ENCODE data around the gene ENPP3. TPM values are rescaled to one million over a fixed set of nuclear protein-coding genes. Genes with fewer than 3 reads are reported as not detected.
A peak's percentile ranks its signal among the peaks of the same experiment; 100 is the strongest.

Gene ENPP3
- total and polyA plus RNA-seq, 2 of the 13 experiments (the other 11 are each of a cell fraction or from before 2014, with no cell fraction given): 40.0 to 75.4 TPM

- Histone ChIP-seq H3K9ac (ENCODE audit: insufficient read depth, low read depth, low read length) (no peak overlapping the region), H3K4me1 (ENCODE audit: insufficient read depth, low read length) (peaks cover 75% of the 10 kb centered on the region), H3K27ac (ENCODE audit: extremely low read length, insufficient read depth, low read length) (peak overlapping the region; percentile 77), H3K27me3 (ENCODE audit: control insufficient read depth in 1 of 2, insufficient read depth in 2 of 2, low read length in 2 of 2) (no peaks in the 10 kb centered on the region), H3K36me3 (replicated peaks in 1 of 2; ENCODE audit: control insufficient read depth in 1 of 2, insufficient read depth in 2 of 2, low read length in 2 of 2) (no peaks in the 10 kb centered on the region), H2AFZ (ENCODE audit: low read length) (peak overlapping the region; percentile 37), H3K4me2 (ENCODE audit: low read depth, low read length) (peak overlapping the region; percentile 21; the same call in 1 of the 2 replicates), H3K4me3 (replicated peaks in 1 of 3; ENCODE audit: insufficient read depth in 1 of 3, low read depth in 2 of 3, low read length in 3 of 3) (no peak overlapping the region), H4K20me1 (ENCODE audit: insufficient read depth, low read length) (no peaks in the 10 kb centered on the region), H3K79me2 (ENCODE audit: insufficient read depth, low read length) (no peaks in the 10 kb centered on the region), H3K9me3 (ENCODE audit: low read length) (no peaks in the 10 kb centered on the region)
- in situ Hi-C loops (cut with HindIII; ENCODE audit: extremely low pct_ligation_motif_present, low pct_unique_long_range_greater_than_20kb) (no loop called here), intact Hi-C loops (cut with micrococcal nuclease; ENCODE audit: unreplicated experiment) (loop anchor here (1.0 kb wide), 1 partner anchor 8 kb away; no protein-coding TSS in a partner anchor)
- ChIA-PET CTCF (ENCODE audit: low intra/inter-chr PET ratio, low total read pairs) (no interaction called here), POLR2A (interaction anchor here (1.3 to 1.5 kb wide), 2 partner anchors 9 to 80 kb away, joined by 4 to 8 read pairs; no protein-coding TSS in a partner anchor)
- no peak for FAIRE-seq
- no TSS peak for BruUV-seq (replicated peaks)
- WGBS (ENCODE audit: low lambda C conversion rate): 22% methylated on average over 1 of the region's 1 CpG
- TF ChIP-seq ZKSCAN8 (CRISPR knock-in tag; IDR thresholded peaks at IDR 0.05; ENCODE audit: borderline replicate concordance): no peak
- no peak for TF ChIP-seq IKZF4 (CRISPR knock-in tag; IDR thresholded peaks at IDR 0.05; ENCODE audit: borderline replicate concordance, low read depth, not compliant biosample characterization)
- TF ChIP-seq SRY (CRISPR knock-in tag; IDR thresholded peaks at IDR 0.05): no peak
- no peak for TF ChIP-seq FOXP1 (IDR thresholded peaks at IDR 0.05)
- TF ChIP-seq FOXP1 (CRISPR knock-in tag; IDR thresholded peaks at IDR 0.05): 0 out of 2 replicates have a peak, but pooled peaks have one; percentile 2
- TF ChIP-seq RFXAP (CRISPR knock-in tag; IDR thresholded peaks at IDR 0.05; ENCODE audit: borderline replicate concordance): no peak
- 0 out of 2 replicates have a peak, but pooled peaks have one; percentile 6 for TF ChIP-seq RCOR2 (CRISPR knock-in tag; IDR thresholded peaks at IDR 0.05)
- DNase-seq (ENCODE audit: low spot score): no peak
- ATAC-seq: no peak
These were observed 126.6 kb downstream of the ENPP3 start for GRCh38 chr6:131763749-131764148.

GRCh38 chr6:131764350-131764749 lies 127.2 kb downstream of the ENPP3 start:
- Histone ChIP-seq H3K9me3 (ENCODE audit: low read length) (no peaks in the 10 kb centered on the region), H3K79me2 (ENCODE audit: insufficient read depth, low read length) (no peaks in the 10 kb centered on the region), H3K4me3 (replicated peaks in 1 of 3; ENCODE audit: insufficient read depth in 1 of 3, low read depth in 2 of 3, low read length in 3 of 3) (no peak overlapping the region), H3K36me3 (replicated peaks in 1 of 2; ENCODE audit: control insufficient read depth in 1 of 2, insufficient read depth in 2 of 2, low read length in 2 of 2) (no peaks in the 10 kb centered on the region), H3K27ac (ENCODE audit: extremely low read length, insufficient read depth, low read length) (peak overlapping the region; percentile 77), H3K4me1 (ENCODE audit: insufficient read depth, low read length) (peaks cover 81% of the 10 kb centered on the region), H3K27me3 (ENCODE audit: control insufficient read depth in 1 of 2, insufficient read depth in 2 of 2, low read length in 2 of 2) (no peaks in the 10 kb centered on the region), H2AFZ (ENCODE audit: low read length) (peak overlapping the region; percentile 37), H3K4me2 (ENCODE audit: low read depth, low read length) (peak overlapping the region; percentile 21), H4K20me1 (ENCODE audit: insufficient read depth, low read length) (no peaks in the 10 kb centered on the region), H3K9ac (ENCODE audit: insufficient read depth, low read depth, low read length) (no peak overlapping the region)
- peak; percentile 44 for DNase-seq (ENCODE audit: low spot score)
- ChIA-PET POLR2A (interaction anchor here (3.6 kb wide), 1 partner anchor 9 kb away, joined by 38 read pairs; no protein-coding TSS in a partner anchor), CTCF (ENCODE audit: low intra/inter-chr PET ratio, low total read pairs) (no interaction called here)
- no peak for FAIRE-seq
- in situ Hi-C loops (cut with HindIII; ENCODE audit: extremely low pct_ligation_motif_present, low pct_unique_long_range_greater_than_20kb) (no loop called here), intact Hi-C loops (cut with micrococcal nuclease; ENCODE audit: unreplicated experiment) (no loop called here)
- no TSS peak for BruUV-seq (replicated peaks)
- WGBS (ENCODE audit: low lambda C conversion rate): 82% methylated on average over 4 of the region's 4 CpGs
- ATAC-seq: no peak
- TF ChIP-seq DNMT1 (CRISPR knock-in tag; IDR thresholded peaks at IDR 0.05) (no peak), NFE2L1 (CRISPR knock-in tag; IDR thresholded peaks at IDR 0.05; ENCODE audit: borderline replicate concordance) (no peak), ZNF678 (CRISPR knock-in tag; IDR thresholded peaks at IDR 0.05) (no peak), SMC3 (IDR thresholded peaks at IDR 0.05; ENCODE audit: low read length) (0 out of 2 replicates have a peak, but pooled peaks have one; percentile 2), PCBP1 (IDR thresholded peaks at IDR 0.05; ENCODE audit: borderline replicate concordance, low read depth, low read length) (no peak), ZNF430 (CRISPR knock-in tag; IDR thresholded peaks at IDR 0.05) (no peak), ZNF839 (CRISPR knock-in tag; IDR thresholded peaks at IDR 0.05; ENCODE audit: borderline replicate concordance) (no peak), NFATC3 (CRISPR knock-in tag; IDR thresholded peaks at IDR 0.05) (no peak), PBX2 (CRISPR knock-in tag; IDR thresholded peaks at IDR 0.05) (no peak), SAFB2 (CRISPR knock-in tag; IDR thresholded peaks at IDR 0.05; ENCODE audit: borderline replicate concordance, low read depth) (no peak), MIER2 (CRISPR knock-in tag; IDR thresholded peaks at IDR 0.05) (no peak), JUNB (CRISPR knock-in tag; IDR thresholded peaks at IDR 0.05; ENCODE audit: borderline replicate concordance) (no peak), CEBPB (IDR thresholded peaks at IDR 0.05; ENCODE audit: borderline replicate concordance, low read depth, low read length) (0 out of 2 replicates have a peak, but pooled peaks have one; percentile 20)
